ENCODE results near the gene GRPEL2. TPM values are rescaled to one million over a fixed set of nuclear protein-coding genes. Genes with fewer than 3 reads are reported as not detected.
"Not testable (repeated sequence)": the region's sequence is repeated elsewhere in the genome, so short reads cannot be mapped to it uniquely, and the experiment has no call there.

The GRPEL2 gene
- total RNA-seq, 1 experiment from 2014 or later = 22.0 TPM

GRCh38 chr5:149383399-149383798 lies 38.1 kb downstream of the GRPEL2 start:
- no peaks in the 10 kb centered on the region for H3K4me1 ChIP-seq (ENCODE audit: low read length)
- H3K79me2 ChIP-seq (ENCODE audit: low read length) = no peaks in the 10 kb centered on the region
- no peak overlapping the region for H2AFZ ChIP-seq (ENCODE audit: low read length)
- H3K9me3 ChIP-seq (ENCODE audit: low read length) = no peaks in the 10 kb centered on the region
- no peak overlapping the region for H3K4me3 ChIP-seq (ENCODE audit: low read length)
- no peak overlapping the region for H3K9ac ChIP-seq (ENCODE audit: low read length)
- H4K20me1 ChIP-seq (ENCODE audit: insufficient read depth, low read depth, low read length) = no peaks in the 10 kb centered on the region
- no peaks in the 10 kb centered on the region for H3K36me3 ChIP-seq (ENCODE audit: insufficient read depth, low read length)
- H3K27me3 ChIP-seq (ENCODE audit: low read length) = no peaks in the 10 kb centered on the region
- no peaks in the 10 kb centered on the region for H3K9me2 ChIP-seq (replicated peaks; ENCODE audit: insufficient read depth, low read length)
- no peak overlapping the region for H3K27ac ChIP-seq (ENCODE audit: low read length)
- no peak overlapping the region for H3K4me2 ChIP-seq (ENCODE audit: low read depth, low read length, poor library complexity, severe bottlenecking)
- DNase-seq = no peak

- Histone ChIP-seq H3K79me2 (ENCODE audit: low read length) (no peaks in the 10 kb centered on the region), H3K9ac (ENCODE audit: low read length) (no peak overlapping the region), H3K36me3 (ENCODE audit: insufficient read depth, low read length) (no peaks in the 10 kb centered on the region), H3K27ac (ENCODE audit: low read length) (no peak overlapping the region), H2AFZ (ENCODE audit: low read length) (no peak overlapping the region), H3K9me2 (replicated peaks; ENCODE audit: insufficient read depth, low read length) (no peaks in the 10 kb centered on the region), H3K4me3 (ENCODE audit: low read length) (no peak overlapping the region), H3K4me2 (ENCODE audit: low read depth, low read length, poor library complexity, severe bottlenecking) (no peak overlapping the region), H3K9me3 (ENCODE audit: low read length) (no peaks in the 10 kb centered on the region), H3K27me3 (ENCODE audit: low read length) (no peaks in the 10 kb centered on the region), H4K20me1 (ENCODE audit: insufficient read depth, low read depth, low read length) (no peaks in the 10 kb centered on the region), H3K4me1 (ENCODE audit: low read length) (no peaks in the 10 kb centered on the region)
- no peak for DNase-seq
Measured at GRCh38 chr5:149386166-149386565, 40.9 kb downstream of the GRPEL2 start.

GRCh38 chr5:149387081-149387631 lies 41.9 kb downstream of the GRPEL2 start:
- H3K9me2 ChIP-seq (replicated peaks; ENCODE audit: insufficient read depth, low read length) = no peaks in the 10 kb centered on the region
- no peaks in the 10 kb centered on the region for H3K9me3 ChIP-seq (ENCODE audit: low read length)
- H3K4me3 ChIP-seq (ENCODE audit: low read length) = no peak overlapping the region
- H3K4me1 ChIP-seq (ENCODE audit: low read length) = no peaks in the 10 kb centered on the region
- no peak overlapping the region for H2AFZ ChIP-seq (ENCODE audit: low read length)
- no peak overlapping the region for H3K9ac ChIP-seq (ENCODE audit: low read length)
- H3K27me3 ChIP-seq (ENCODE audit: low read length) = no peaks in the 10 kb centered on the region
- H3K27ac ChIP-seq (ENCODE audit: low read length) = no peak overlapping the region
- DNase-seq = no peak
- H3K36me3 ChIP-seq (ENCODE audit: insufficient read depth, low read length) = no peaks in the 10 kb centered on the region
- no peaks in the 10 kb centered on the region for H4K20me1 ChIP-seq (ENCODE audit: insufficient read depth, low read depth, low read length)
- no peak overlapping the region for H3K4me2 ChIP-seq (ENCODE audit: low read depth, low read length, poor library complexity, severe bottlenecking)
- H3K79me2 ChIP-seq (ENCODE audit: low read length) = no peaks in the 10 kb centered on the region

DNA sequence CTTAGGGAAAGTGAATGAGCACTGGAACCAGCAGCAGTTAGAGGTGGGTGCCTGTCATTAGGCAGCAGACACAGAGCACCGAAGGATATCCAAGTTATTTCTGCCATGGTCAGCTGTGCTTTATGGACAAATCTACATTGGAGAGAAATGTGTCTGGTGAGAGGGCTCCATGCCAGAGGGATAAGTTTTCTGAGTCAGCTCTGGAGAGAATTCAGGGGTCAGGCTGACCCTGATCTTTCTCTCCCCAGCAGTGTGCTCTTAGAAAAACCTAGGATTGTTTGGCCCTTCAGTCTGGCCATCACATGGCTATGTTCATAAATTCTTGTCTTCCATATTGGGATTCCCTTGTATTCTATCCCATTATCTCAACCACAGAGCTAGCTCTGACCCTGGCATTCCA lies 42.7 kb downstream of the GRPEL2 start:
- Histone ChIP-seq H3K4me2 (ENCODE audit: low read depth, low read length, poor library complexity, severe bottlenecking) (no peak overlapping the region), H3K9me2 (replicated peaks; ENCODE audit: insufficient read depth, low read length) (no peaks in the 10 kb centered on the region), H3K4me1 (ENCODE audit: low read length) (no peaks in the 10 kb centered on the region), H2AFZ (ENCODE audit: low read length) (no peak overlapping the region), H3K9me3 (ENCODE audit: low read length) (no peaks in the 10 kb centered on the region), H3K4me3 (ENCODE audit: low read length) (no peak overlapping the region), H3K79me2 (ENCODE audit: low read length) (no peaks in the 10 kb centered on the region), H3K36me3 (ENCODE audit: insufficient read depth, low read length) (no peaks in the 10 kb centered on the region), H3K9ac (ENCODE audit: low read length) (no peak overlapping the region), H3K27me3 (ENCODE audit: low read length) (no peaks in the 10 kb centered on the region), H3K27ac (ENCODE audit: low read length) (no peak overlapping the region), H4K20me1 (ENCODE audit: insufficient read depth, low read depth, low read length) (no peaks in the 10 kb centered on the region)
- no peak for DNase-seq

DNA sequence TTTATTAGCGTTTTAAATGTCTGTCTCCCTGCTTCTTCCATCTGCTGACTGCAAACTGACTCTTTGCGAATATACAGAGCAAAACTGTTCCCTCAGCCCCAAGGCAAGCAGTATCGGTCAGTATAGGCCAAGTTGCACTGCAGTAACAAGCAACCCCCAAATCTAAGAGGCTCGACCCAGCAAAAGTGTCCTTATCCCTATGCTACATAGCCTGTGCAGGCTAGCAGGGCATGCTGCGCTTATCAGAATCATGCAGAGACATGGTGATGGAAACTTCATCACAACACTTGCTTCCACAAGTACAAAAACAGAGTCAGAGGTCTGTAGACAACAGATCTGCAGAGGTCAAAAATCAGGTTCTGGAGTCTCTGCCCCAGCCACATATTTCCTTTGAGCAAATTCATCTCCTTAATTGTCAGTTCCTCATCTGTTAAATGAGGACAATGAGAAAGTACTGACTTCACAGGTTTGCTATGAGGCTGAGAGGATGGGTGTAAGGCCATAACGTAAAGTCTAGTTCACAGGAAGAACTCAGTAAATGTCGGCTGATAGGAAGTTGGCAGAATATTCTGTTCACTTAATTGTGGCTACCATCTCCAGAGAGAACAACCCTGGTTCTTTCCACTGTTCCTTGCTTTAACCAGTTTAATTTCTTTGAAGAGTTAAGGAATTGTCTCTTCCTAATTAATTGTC lies 43.3 kb downstream of the GRPEL2 start:
- no peaks in the 10 kb centered on the region for H3K27me3 ChIP-seq (ENCODE audit: low read length)
- no peak overlapping the region for H3K4me2 ChIP-seq (ENCODE audit: low read depth, low read length, poor library complexity, severe bottlenecking)
- H3K9me3 ChIP-seq (ENCODE audit: low read length) = no peaks in the 10 kb centered on the region
- no peak overlapping the region for H3K9ac ChIP-seq (ENCODE audit: low read length)
- DNase-seq = no peak
- no peak overlapping the region for H2AFZ ChIP-seq (ENCODE audit: low read length)
- H4K20me1 ChIP-seq (ENCODE audit: insufficient read depth, low read depth, low read length) = no peaks in the 10 kb centered on the region
- H3K4me1 ChIP-seq (ENCODE audit: low read length) = no peaks in the 10 kb centered on the region
- no peak overlapping the region for H3K27ac ChIP-seq (ENCODE audit: low read length)
- H3K79me2 ChIP-seq (ENCODE audit: low read length) = no peaks in the 10 kb centered on the region
- H3K36me3 ChIP-seq (ENCODE audit: insufficient read depth, low read length) = no peaks in the 10 kb centered on the region
- no peaks in the 10 kb centered on the region for H3K9me2 ChIP-seq (replicated peaks; ENCODE audit: insufficient read depth, low read length)
- no peak overlapping the region for H3K4me3 ChIP-seq (ENCODE audit: low read length)

GRCh38 chr5:149389552-149390495 lies 44.5 kb downstream of the GRPEL2 start:
- no peaks in the 10 kb centered on the region for H3K4me1 ChIP-seq (ENCODE audit: low read length)
- H3K79me2 ChIP-seq (ENCODE audit: low read length) = no peaks in the 10 kb centered on the region
- no peak overlapping the region for H3K9ac ChIP-seq (ENCODE audit: low read length)
- no peak overlapping the region for H3K4me3 ChIP-seq (ENCODE audit: low read length)
- H3K9me3 ChIP-seq (ENCODE audit: low read length) = no peaks in the 10 kb centered on the region
- H3K27ac ChIP-seq (ENCODE audit: low read length) = no peak overlapping the region
- DNase-seq = no peak
- no peaks in the 10 kb centered on the region for H3K9me2 ChIP-seq (replicated peaks; ENCODE audit: insufficient read depth, low read length)
- no peaks in the 10 kb centered on the region for H4K20me1 ChIP-seq (ENCODE audit: insufficient read depth, low read depth, low read length)
- H3K36me3 ChIP-seq (ENCODE audit: insufficient read depth, low read length) = no peaks in the 10 kb centered on the region
- H3K4me2 ChIP-seq (ENCODE audit: low read depth, low read length, poor library complexity, severe bottlenecking) = no peak overlapping the region
- H2AFZ ChIP-seq (ENCODE audit: low read length) = no peak overlapping the region
- H3K27me3 ChIP-seq (ENCODE audit: low read length) = no peaks in the 10 kb centered on the region

DNA sequence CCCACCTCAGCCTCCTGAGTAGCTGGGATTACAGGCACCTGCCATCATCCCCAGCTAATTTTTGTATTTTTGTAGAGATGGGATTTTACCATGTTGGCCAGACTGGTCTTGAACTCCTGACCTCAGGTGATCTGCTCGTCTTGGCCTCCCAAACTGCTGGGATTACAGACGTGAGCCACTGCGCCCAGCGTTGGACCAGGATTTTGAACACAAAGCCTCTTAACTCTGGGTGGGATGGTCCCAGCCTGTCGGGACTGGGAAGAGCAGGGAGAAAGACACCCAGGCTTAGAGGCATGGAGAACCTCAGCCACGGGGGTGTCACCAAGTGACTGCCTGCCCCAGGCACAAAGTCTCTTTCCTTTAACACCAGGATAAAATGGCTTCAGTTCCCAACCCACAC lies 45.8 kb downstream of the GRPEL2 start:
- H2AFZ ChIP-seq (ENCODE audit: low read length); H3K79me2 ChIP-seq (ENCODE audit: low read length); H3K27me3 ChIP-seq (ENCODE audit: low read length); DNase-seq; H4K20me1 ChIP-seq (ENCODE audit: insufficient read depth, low read depth, low read length); H3K36me3 ChIP-seq (ENCODE audit: insufficient read depth, low read length); H3K9me2 ChIP-seq (replicated peaks; ENCODE audit: insufficient read depth, low read length); H3K9me3 ChIP-seq (ENCODE audit: low read length); H3K27ac ChIP-seq (ENCODE audit: low read length); H3K4me1 ChIP-seq (ENCODE audit: low read length); H3K4me3 ChIP-seq (ENCODE audit: low read length); H3K4me2 ChIP-seq (ENCODE audit: low read depth, low read length, poor library complexity, severe bottlenecking); H3K9ac ChIP-seq (ENCODE audit: low read length): not testable (repeated sequence)

DNA sequence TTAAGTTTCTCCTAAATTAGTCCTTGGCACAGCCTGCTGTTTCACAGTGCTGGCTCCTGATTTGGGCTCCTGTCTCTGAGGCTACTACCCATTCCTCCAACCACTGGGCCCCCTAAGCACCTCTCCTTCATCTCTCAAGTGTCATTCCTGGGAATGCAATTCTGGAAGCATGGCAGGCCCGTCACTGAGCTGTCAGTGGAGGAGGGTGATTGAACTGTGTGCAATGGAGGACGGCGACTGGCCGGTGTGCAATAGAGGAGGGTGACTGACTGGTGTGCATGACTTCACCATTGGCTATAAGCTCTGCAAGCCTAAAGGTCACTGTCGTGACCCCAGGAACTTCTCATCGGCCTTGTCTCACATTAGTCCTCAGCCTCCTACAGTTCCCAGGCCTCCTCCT lies 46.2 kb downstream of the GRPEL2 start:
- H3K9me2 ChIP-seq (replicated peaks; ENCODE audit: insufficient read depth, low read length) = no peaks in the 10 kb centered on the region
- no peak overlapping the region for H3K9ac ChIP-seq (ENCODE audit: low read length)
- H4K20me1 ChIP-seq (ENCODE audit: insufficient read depth, low read depth, low read length) = no peaks in the 10 kb centered on the region
- no peak overlapping the region for H2AFZ ChIP-seq (ENCODE audit: low read length)
- H3K27me3 ChIP-seq (ENCODE audit: low read length) = no peaks in the 10 kb centered on the region
- H3K4me3 ChIP-seq (ENCODE audit: low read length) = no peak overlapping the region
- no peak overlapping the region for H3K4me2 ChIP-seq (ENCODE audit: low read depth, low read length, poor library complexity, severe bottlenecking)
- no peak for DNase-seq
- no peaks in the 10 kb centered on the region for H3K79me2 ChIP-seq (ENCODE audit: low read length)
- H3K9me3 ChIP-seq (ENCODE audit: low read length) = no peaks in the 10 kb centered on the region
- H3K27ac ChIP-seq (ENCODE audit: low read length) = no peak overlapping the region
- H3K36me3 ChIP-seq (ENCODE audit: insufficient read depth, low read length) = no peaks in the 10 kb centered on the region
- no peaks in the 10 kb centered on the region for H3K4me1 ChIP-seq (ENCODE audit: low read length)
